SW480 (cell line): ENCODE measurements around the gene ZNF385C.
A peak's percentile ranks its signal among the peaks of the same experiment; 100 is the strongest.

Experiments used
- DNase-seq: peaks from one replicate; pipeline ENCODE4 v3.0.0-alpha.2; 2016; ENCODE audit warnings: low spot score

ZNF385C gene

DNA sequence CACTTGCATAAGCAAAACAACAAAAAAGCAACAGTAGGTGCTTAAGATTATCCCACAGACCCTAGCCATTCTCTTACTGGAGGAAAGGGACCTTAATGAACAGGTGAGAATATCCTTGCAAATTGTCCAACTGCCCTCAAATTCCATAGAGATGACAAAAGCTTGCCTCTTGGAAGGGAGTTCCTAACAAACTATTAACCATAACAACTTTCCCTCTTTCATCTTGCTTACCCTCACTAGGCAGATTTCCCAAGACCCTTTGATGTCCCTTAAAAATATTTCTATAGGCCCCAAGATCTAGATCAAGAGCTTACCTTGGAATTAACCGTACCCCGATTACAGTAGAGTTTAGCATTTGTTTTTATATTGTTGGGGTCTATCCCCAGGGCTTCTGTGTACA is 109.9 kb downstream of the ZNF385C start:
- peak; percentile 51 for DNase-seq

- DNase-seq: no peak
Observed at GRCh38 chr17:41987642-41988041, 110.6 kb downstream of the ZNF385C start.

DNA sequence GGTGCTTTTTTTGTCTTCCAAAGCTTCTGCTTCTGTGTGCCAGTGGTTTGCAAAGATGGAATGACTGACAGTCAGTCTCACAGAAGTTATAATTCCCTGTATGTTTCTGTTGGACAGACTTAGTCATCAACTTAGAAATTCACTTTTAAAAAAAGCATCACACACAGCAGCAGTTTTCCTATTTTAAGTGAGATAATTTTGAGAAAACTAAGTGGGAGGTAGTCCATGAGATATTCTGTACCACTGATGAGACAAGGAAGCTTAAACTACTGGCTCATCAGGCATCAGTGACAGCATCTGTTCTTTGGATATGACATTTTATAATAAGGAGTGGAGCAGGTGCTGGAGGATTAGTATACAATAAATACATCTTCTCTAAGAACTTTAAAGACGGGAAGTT is 111.6 kb downstream of the ZNF385C start:
- no peak for DNase-seq

DNA sequence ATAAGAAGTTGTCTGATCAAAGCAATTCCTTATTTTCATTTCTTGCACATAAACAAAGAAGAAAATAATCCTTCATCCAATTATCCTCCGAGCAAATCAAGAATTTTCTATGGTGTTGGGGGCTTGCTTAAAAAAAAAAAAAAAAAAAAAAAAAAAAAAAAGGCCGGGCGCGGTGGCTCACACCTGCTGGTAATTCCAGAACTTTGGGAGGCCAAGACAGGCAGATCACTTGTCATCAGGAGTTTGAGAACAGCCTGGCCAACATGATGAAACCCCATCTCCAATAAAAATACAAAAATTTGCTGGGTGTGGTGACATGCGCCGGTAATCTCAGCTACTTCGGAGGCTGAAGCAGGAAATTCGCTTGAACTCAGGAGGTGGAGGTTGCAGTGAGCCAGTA is 112.4 kb downstream of the ZNF385C start:
- no peak for DNase-seq

- DNase-seq: no peak
Observed at GRCh38 chr17:41984454-41984853, 113.8 kb downstream of the ZNF385C start.

GRCh38 chr17:41982026-41982760 is 116.1 kb downstream of the ZNF385C start:
- DNase-seq: no peak

DNA sequence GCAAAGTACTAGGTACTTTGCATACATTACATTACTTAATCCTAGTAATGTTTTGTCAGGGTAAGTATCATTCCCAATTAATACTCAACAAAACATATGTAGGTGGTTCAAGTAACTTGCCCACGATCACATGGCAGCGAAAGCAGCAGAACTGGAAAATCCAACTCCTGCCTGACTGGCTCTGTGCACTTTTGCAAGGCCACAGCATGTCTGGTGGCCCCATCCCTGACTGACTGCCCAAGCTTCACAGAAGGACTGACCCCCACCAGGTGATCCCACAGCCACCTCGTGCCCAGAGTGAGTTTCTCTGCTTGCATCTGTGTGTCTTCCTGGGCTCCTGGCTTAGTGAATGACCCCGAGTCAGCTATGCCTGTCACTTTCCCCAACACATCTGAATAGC is 120.3 kb downstream of the ZNF385C start:
- no peak for DNase-seq

- no peak for DNase-seq
Observed at GRCh38 chr17:41976142-41976768, 122.0 kb downstream of the ZNF385C start.
